ENCODE data around the gene INPP5E. TPM values are rescaled to one million over a fixed set of nuclear protein-coding genes. Genes with fewer than 3 reads are reported as not detected.
A peak's percentile ranks its signal among the peaks of the same experiment; 100 is the strongest.

The INPP5E gene
- total RNA-seq, 1 donor from 2014 or later: 23.3 TPM

DNA sequence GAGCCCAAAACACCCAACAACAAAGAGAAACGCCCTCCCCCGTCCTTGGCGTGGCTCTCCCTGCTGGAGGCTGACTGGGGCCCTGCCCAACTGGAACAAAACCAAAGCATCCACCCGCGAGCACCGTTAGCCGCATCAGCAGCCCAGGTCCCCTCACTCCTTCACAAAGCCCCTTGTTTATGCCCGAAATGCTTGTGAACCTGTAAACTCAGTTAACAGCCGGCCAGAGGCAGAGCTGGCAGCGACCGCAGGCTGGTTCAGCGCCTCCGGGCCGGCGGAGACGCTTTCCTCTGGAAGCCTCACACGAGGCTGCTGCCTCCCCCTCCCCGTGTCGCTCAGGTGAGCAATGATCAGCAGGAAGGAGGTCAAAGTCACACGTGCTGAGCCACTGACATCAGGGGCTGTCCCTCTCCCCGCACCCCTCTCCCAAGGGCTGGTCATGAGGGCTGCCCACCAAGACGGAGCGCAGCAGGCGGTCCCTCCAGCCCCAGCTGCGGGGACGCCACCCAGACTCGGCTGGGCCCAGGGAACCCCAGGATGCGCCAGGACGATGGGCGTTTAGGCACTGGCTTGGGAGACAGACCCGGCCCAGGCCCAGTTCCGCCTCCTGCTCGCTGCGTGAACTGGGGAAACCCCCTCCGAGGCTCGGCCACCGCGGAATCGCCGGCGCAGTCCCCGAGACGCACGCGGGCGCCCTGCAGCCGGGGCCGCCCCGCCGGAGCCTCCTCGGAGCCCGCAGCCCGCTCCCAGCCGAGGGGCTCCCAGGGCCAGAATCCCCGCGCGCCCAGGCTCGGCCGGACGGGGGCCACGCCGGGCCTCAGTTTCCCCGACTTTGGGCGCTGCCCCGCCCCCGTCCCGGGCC is 40.2 kb downstream of the INPP5E start:
- H3K9me3 Mint-ChIP-seq: no peaks in the 10 kb centered on the region
- peaks cover 14% of the 10 kb centered on the region for H3K4me1 Mint-ChIP-seq
- peak overlapping the region; percentile 89 for H3K27ac Mint-ChIP-seq
- peak; percentile 20 to 62 for DNase-seq (ENCODE audit: low spot score in 2 of 2, unreplicated experiment in 2 of 2)
- H3K36me3 Mint-ChIP-seq: peaks cover 7% of the 10 kb centered on the region
- H3K27me3 Mint-ChIP-seq (ENCODE audit: low read depth): no peaks in the 10 kb centered on the region
- H3K4me3 Mint-ChIP-seq: peak overlapping the region; percentile 86
- TF ChIP-seq, protein P1, sequence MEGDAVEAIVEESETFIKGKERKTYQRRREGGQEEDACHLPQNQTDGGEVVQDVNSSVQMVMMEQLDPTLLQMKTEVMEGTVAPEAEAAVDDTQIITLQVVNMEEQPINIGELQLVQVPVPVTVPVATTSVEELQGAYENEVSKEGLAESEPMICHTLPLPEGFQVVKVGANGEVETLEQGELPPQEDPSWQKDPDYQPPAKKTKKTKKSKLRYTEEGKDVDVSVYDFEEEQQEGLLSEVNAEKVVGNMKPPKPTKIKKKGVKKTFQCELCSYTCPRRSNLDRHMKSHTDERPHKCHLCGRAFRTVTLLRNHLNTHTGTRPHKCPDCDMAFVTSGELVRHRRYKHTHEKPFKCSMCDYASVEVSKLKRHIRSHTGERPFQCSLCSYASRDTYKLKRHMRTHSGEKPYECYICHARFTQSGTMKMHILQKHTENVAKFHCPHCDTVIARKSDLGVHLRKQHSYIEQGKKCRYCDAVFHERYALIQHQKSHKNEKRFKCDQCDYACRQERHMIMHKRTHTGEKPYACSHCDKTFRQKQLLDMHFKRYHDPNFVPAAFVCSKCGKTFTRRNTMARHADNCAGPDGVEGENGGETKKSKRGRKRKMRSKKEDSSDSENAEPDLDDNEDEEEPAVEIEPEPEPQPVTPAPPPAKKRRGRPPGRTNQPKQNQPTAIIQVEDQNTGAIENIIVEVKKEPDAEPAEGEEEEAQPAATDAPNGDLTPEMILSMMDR (IDR thresholded peaks at IDR 0.05; ENCODE audit: unreplicated experiment): no peak

DNA sequence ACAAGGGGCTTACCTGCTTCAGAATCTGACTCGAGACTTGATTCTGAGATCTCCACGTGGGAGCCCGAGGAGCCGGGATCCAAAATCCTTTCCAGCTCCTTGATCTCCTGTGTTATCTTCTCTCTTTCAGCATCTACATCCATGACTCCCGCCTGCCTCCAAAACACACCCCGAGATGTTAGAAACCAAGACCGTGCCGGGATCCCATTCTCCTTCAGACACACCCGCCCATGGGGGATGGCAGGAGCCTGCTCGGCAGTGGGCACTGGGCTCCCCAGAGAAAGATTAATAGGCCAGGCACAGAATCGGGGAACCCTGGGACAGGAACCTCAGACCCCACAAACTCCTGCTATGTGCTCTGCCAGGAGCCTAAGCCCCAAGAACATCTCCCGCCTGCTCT is 41.4 kb downstream of the INPP5E start:
- TF ChIP-seq, protein P1 (IDR thresholded peaks at IDR 0.05; ENCODE audit: unreplicated experiment): no peak
- Mint-ChIP-seq H3K4me1 (peaks cover 14% of the 10 kb centered on the region), H3K9me3 (no peaks in the 10 kb centered on the region), H3K27me3 (ENCODE audit: low read depth) (no peaks in the 10 kb centered on the region), H3K27ac (no peak overlapping the region), H3K36me3 (peaks cover 6% of the 10 kb centered on the region), H3K4me3 (peak overlapping the region; percentile 86)
- DNase-seq (ENCODE audit: low spot score in 2 of 2, unreplicated experiment in 2 of 2): no peak

DNA sequence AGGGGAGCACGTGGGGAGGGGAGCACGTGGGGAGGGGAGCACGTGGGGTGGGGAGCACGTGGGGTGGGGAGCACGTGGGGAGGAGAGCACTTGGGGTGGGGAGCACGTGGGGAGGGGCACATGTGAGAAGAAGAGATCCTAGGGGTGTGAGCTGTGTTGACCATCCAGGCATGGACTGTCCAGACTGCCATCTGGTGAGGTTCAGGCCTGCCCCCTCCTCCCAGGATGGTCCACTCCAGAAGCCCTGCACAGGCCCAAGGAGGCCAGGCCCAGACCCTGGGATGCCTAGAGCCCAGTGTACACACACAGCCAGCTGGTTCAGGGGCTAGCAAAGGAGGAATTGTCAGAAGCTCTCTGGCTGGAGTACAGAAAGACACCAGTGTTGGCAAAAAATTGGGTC is 42.0 kb downstream of the INPP5E start:
- Mint-ChIP-seq H3K9me3 (no peaks in the 10 kb centered on the region), H3K36me3 (peaks cover 6% of the 10 kb centered on the region), H3K4me3 (no peak overlapping the region), H3K27me3 (ENCODE audit: low read depth) (no peaks in the 10 kb centered on the region), H3K4me1 (peaks cover 14% of the 10 kb centered on the region), H3K27ac (no peak overlapping the region)
- TF ChIP-seq, protein P1 (IDR thresholded peaks at IDR 0.05; ENCODE audit: unreplicated experiment): no peak
- no peak for DNase-seq (ENCODE audit: low spot score in 2 of 2, unreplicated experiment in 2 of 2)

DNA sequence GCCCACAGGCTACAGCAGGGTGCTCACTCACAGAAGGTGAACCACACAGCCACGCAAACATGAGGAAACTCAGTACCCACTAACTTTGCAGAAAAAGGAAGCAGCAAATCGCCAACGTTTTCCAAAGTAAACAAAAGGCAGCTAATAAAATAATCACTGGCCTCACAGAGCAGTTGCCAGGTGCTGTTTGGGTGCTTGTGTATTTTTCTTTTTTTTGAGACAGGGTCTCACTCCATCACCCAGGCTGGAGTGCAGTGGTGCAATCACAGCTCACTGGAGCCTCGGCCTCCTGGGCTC is 43.5 kb downstream of the INPP5E start:
- H3K27me3 Mint-ChIP-seq (ENCODE audit: low read depth): no peaks in the 10 kb centered on the region
- peaks cover 13% of the 10 kb centered on the region for H3K36me3 Mint-ChIP-seq
- H3K27ac Mint-ChIP-seq: no peak overlapping the region
- H3K4me3 Mint-ChIP-seq: no peak overlapping the region
- H3K9me3 Mint-ChIP-seq: no peaks in the 10 kb centered on the region
- peaks cover 14% of the 10 kb centered on the region for H3K4me1 Mint-ChIP-seq
- DNase-seq (ENCODE audit: low spot score in 2 of 2, unreplicated experiment in 2 of 2): no peak
- TF ChIP-seq, protein P1 (IDR thresholded peaks at IDR 0.05; ENCODE audit: unreplicated experiment): no peak

DNA sequence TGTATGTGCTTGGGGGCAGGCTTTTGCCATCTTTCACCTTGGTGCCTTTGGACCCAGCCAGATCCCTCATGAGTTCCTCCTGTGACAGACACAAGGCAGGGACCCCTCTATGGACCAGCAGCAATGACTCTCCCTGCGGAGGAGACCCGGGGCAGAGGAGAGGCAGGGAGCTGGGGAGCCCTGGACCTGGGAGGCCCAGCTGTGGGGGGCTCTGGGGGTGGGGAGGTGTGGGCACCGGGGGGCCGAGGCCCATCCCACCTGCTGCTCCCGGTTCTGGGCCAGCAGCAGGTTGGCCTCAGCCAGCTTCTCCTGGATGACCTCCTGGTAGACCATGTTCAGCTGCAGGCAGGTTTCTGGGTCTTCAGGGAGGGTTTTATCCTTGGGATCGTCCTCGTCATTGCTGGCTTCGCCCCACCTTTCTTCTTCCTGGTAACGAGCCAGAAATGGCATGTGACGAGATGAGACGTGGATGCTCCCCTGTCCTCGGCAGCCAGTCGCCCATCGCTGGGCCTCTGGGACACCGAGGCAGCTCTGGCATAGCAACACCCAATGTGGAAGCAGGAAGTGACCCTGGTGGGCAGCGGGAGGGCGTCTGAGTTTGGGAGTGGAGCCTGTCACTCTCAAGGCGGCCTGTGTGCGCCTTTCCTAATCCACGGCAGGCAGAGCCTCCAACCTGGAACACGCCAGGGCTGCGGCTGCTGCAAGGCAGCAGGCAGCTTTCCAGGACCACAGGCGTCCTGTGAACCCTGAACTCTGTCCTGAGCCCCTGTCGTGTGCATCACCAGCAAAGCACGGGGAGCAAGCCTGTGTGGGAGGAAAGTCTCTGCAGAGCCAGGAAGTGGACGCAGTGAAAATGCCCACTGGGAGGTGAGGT is 44.1 kb downstream of the INPP5E start:
- H3K4me1 Mint-ChIP-seq: peaks cover 14% of the 10 kb centered on the region
- TF ChIP-seq, protein P1 (IDR thresholded peaks at IDR 0.05; ENCODE audit: unreplicated experiment): no peak
- no peak for DNase-seq (ENCODE audit: low spot score in 2 of 2, unreplicated experiment in 2 of 2)
- H3K4me3 Mint-ChIP-seq: no peak overlapping the region
- H3K9me3 Mint-ChIP-seq: no peaks in the 10 kb centered on the region
- H3K36me3 Mint-ChIP-seq: peaks cover 13% of the 10 kb centered on the region
- no peak overlapping the region for H3K27ac Mint-ChIP-seq
- H3K27me3 Mint-ChIP-seq (ENCODE audit: low read depth): no peaks in the 10 kb centered on the region
